ENCODE data around the gene ZFHX3.

DNA sequence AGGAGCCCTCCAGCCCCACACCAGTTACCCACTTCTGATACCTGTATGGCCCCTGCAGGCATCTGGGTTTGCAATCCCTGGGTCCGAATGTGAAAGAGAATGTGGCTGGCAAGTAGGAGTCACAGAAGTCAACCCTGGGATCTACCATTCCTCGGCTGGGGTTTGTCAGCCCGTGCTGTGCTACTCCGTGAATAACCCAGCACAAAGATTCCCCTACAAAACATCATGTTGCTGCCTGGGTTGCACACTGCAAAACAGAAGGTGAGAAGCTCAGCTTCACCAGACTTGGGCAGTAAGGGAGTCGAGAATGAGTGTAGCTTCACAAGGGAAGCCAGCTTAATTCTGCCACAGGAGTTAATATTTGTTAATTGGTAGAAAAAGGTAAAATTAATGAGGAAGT, 137.1 kb downstream of the ZFHX3 start:
- TF ChIP-seq, protein P1, sequence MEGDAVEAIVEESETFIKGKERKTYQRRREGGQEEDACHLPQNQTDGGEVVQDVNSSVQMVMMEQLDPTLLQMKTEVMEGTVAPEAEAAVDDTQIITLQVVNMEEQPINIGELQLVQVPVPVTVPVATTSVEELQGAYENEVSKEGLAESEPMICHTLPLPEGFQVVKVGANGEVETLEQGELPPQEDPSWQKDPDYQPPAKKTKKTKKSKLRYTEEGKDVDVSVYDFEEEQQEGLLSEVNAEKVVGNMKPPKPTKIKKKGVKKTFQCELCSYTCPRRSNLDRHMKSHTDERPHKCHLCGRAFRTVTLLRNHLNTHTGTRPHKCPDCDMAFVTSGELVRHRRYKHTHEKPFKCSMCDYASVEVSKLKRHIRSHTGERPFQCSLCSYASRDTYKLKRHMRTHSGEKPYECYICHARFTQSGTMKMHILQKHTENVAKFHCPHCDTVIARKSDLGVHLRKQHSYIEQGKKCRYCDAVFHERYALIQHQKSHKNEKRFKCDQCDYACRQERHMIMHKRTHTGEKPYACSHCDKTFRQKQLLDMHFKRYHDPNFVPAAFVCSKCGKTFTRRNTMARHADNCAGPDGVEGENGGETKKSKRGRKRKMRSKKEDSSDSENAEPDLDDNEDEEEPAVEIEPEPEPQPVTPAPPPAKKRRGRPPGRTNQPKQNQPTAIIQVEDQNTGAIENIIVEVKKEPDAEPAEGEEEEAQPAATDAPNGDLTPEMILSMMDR (IDR thresholded peaks at IDR 0.05), result no peak
- TF ChIP-seq POLR2A (IDR thresholded peaks at IDR 0.05), result no peak

All from tibial nerve (tissue), 3 donors.